Effector CD8-positive, alpha-beta T cell (primary cell): ENCODE data around the gene RPP25.
"Not testable (repeated sequence)": the region's sequence is repeated elsewhere in the genome, so short reads cannot be mapped to it uniquely, and the experiment has no call there.

Source experiments
- DNase-seq: peaks from one replicate; lab custom pipeline; 2025; lab: John Stamatoyannopoulos, UW

Gene RPP25

GRCh38 chr15:74962671-74963070 is 6.1 kb upstream of the RPP25 start:
- DNase-seq = no peak

GRCh38 chr15:74962219-74962618 is 5.6 kb upstream of the RPP25 start:
- no peak for DNase-seq

GRCh38 chr15:74961616-74962015 is 5.0 kb upstream of the RPP25 start:
- DNase-seq = no peak

- DNase-seq = no peak
Measured at GRCh38 chr15:74960995-74961588, 4.5 kb upstream of the RPP25 start.

GRCh38 chr15:74960286-74960685 is 3.7 kb upstream of the RPP25 start:
- no peak for DNase-seq

- no peak for DNase-seq
Measured at GRCh38 chr15:74959586-74959939, 3.0 kb upstream of the RPP25 start.

GRCh38 chr15:74958908-74959585 is 2.5 kb upstream of the RPP25 start:
- no peak for DNase-seq

GRCh38 chr15:74958320-74958907 is 1.8 kb upstream of the RPP25 start:
- DNase-seq = no peak

GRCh38 chr15:74957476-74958035 is 984 bp upstream of the RPP25 start:
- no peak for DNase-seq

GRCh38 chr15:74955796-74956647 is 550 bp downstream of the RPP25 start:
- DNase-seq = peak; percentile 26

GRCh38 chr15:74955017-74955416 is 1.6 kb downstream of the RPP25 start:
- no peak for DNase-seq

GRCh38 chr15:74954515-74954914 is 2.1 kb downstream of the RPP25 start:
- DNase-seq = no peak

- DNase-seq = no peak
Measured at GRCh38 chr15:74951006-74951405, 5.6 kb downstream of the RPP25 start.

- peak; percentile 69 for DNase-seq
Measured at GRCh38 chr15:74950078-74950908, 6.3 kb downstream of the RPP25 start.

GRCh38 chr15:74937590-74938371 is 18.8 kb downstream of the RPP25 start, which contains the start of gene COX5A:
Gene COX5A (minus strand): TSS chr15:74938073. CDS start chr15:74938014, 59 bp downstream.
- peak; percentile 79 for DNase-seq

- DNase-seq = no peak
Measured at GRCh38 chr15:74937272-74937589, 19.3 kb downstream of the RPP25 start.

- not testable (repeated sequence) for DNase-seq
Measured at GRCh38 chr15:74935193-74935592, 21.4 kb downstream of the RPP25 start.

- no peak for DNase-seq
Measured at GRCh38 chr15:74933573-74933972, 23.0 kb downstream of the RPP25 start.

GRCh38 chr15:74928771-74929198 is 27.8 kb downstream of the RPP25 start:
- DNase-seq = no peak

GRCh38 chr15:74924525-74924924 is 32.0 kb downstream of the RPP25 start:
- no peak for DNase-seq

GRCh38 chr15:74920456-74920855 is 36.1 kb downstream of the RPP25 start:
- no peak for DNase-seq
